ENCODE measurements around the gene BCAR3.

DNA sequence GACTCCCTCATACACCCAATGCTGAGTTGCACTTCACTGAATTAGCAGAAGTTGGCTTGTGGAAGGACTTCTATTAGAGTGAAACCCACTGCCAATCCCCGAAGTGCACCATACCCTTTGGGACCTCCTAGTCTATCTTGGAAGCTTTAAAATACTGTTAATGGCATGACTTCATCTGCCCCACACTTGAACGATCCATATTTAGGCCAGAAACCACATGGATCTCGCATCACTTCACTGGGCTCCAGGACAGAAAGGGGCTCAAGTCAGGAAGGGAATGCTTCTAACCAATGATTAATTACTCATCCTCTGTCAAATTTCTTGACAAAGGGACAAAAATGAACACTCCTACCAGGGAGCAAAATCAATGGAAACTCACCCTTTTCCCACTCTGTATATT lies 69.1 kb downstream of the BCAR3 start:
- TF ChIP-seq, protein P1, sequence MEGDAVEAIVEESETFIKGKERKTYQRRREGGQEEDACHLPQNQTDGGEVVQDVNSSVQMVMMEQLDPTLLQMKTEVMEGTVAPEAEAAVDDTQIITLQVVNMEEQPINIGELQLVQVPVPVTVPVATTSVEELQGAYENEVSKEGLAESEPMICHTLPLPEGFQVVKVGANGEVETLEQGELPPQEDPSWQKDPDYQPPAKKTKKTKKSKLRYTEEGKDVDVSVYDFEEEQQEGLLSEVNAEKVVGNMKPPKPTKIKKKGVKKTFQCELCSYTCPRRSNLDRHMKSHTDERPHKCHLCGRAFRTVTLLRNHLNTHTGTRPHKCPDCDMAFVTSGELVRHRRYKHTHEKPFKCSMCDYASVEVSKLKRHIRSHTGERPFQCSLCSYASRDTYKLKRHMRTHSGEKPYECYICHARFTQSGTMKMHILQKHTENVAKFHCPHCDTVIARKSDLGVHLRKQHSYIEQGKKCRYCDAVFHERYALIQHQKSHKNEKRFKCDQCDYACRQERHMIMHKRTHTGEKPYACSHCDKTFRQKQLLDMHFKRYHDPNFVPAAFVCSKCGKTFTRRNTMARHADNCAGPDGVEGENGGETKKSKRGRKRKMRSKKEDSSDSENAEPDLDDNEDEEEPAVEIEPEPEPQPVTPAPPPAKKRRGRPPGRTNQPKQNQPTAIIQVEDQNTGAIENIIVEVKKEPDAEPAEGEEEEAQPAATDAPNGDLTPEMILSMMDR (IDR thresholded peaks at IDR 0.05; ENCODE audit: insufficient read depth, low read length, poor library complexity, severe bottlenecking) = no peak
- no peak for TF ChIP-seq EZH2phosphoT487 (conservative IDR thresholded peaks at IDR 0.05; ENCODE audit: low read length)

All from SU-DHL-6 (cell line).